Central memory CD8-positive, alpha-beta T cell (primary cell): ENCODE measurements around the gene R3HDML.
"Not testable (repeated sequence)": the region's sequence is repeated elsewhere in the genome, so short reads cannot be mapped to it uniquely, and the experiment has no call there.

Experiments used
- ATAC-seq: fragments of 150-1000 bp; cut with Tn5 transposase; replicated peaks from 2 replicates; pipeline ENCODE4 v1.10.0; 2022; ENCODE audit warnings: mild to moderate bottlenecking, moderate FRiP score, moderate number of reproducible peaks; ENCODE audit not compliant: poor library complexity, severe bottlenecking; ENCODE audit errors: extremely low read depth
- DNase-seq, 2 donors: peaks; one replicate each; pipeline ENCODE4 v3.0.0; 2021; ENCODE audit warnings: low spot score in 2 of 2
- H3K27ac Mint-ChIP-seq: one replicate; pipeline ENCODE4 v1.8.0; 2022; ENCODE audit warnings: low read depth, mild to moderate bottlenecking, moderate library complexity, mixed read lengths
- H3K27me3 Mint-ChIP-seq: one replicate; pipeline ENCODE4 v1.8.0; 2022; ENCODE audit warnings: mixed read lengths
- H3K36me3 Mint-ChIP-seq: one replicate; pipeline ENCODE4 v1.8.0; 2022; ENCODE audit warnings: mild to moderate bottlenecking, moderate library complexity, mixed read lengths; ENCODE audit not compliant: insufficient read depth
- H3K4me1 Mint-ChIP-seq: one replicate; pipeline ENCODE4 v1.8.0; 2022; ENCODE audit warnings: mixed read lengths
- H3K4me3 Mint-ChIP-seq: one replicate; pipeline ENCODE4 v1.8.0; 2022; ENCODE audit warnings: mild to moderate bottlenecking, moderate library complexity, mixed read lengths
- H3K9me3 Mint-ChIP-seq: one replicate; pipeline ENCODE4 v1.8.0; 2022; ENCODE audit warnings: mixed read lengths

R3HDML gene

GRCh38 chr20:44336725-44337380 is at the start of gene R3HDML:
Gene R3HDML (plus strand): TSS chr20:44337043. CDS start chr20:44337158, 115 bp downstream.
- no peaks in the 10 kb centered on the region for H3K9me3 Mint-ChIP-seq
- no peaks in the 10 kb centered on the region for H3K4me1 Mint-ChIP-seq
- DNase-seq, result no peak
- H3K4me3 Mint-ChIP-seq, result no peak within 1 kb of the TSS
- no peak within 1 kb of the TSS for H3K27ac Mint-ChIP-seq
- ATAC-seq, result no peak
- H3K36me3 Mint-ChIP-seq, result no peaks in the 10 kb centered on the region
- peaks cover 39% of the 10 kb centered on the region for H3K27me3 Mint-ChIP-seq

- Mint-ChIP-seq H3K27ac (no peak overlapping the region), H3K27me3 (no peaks in the 10 kb centered on the region), H3K36me3 (peaks cover 6% of the 10 kb centered on the region), H3K4me1 (peaks cover 5% of the 10 kb centered on the region), H3K4me3 (no peak overlapping the region), H3K9me3 (no peaks in the 10 kb centered on the region)
- ATAC-seq (no peak), DNase-seq (no peak)
Observed at GRCh38 chr20:44287272-44288097, 49.4 kb upstream of the R3HDML start.

- peaks cover 6% of the 10 kb centered on the region for H3K36me3 Mint-ChIP-seq
- no peaks in the 10 kb centered on the region for H3K9me3 Mint-ChIP-seq
- DNase-seq (no peak), ATAC-seq (no peak)
- H3K27me3 Mint-ChIP-seq, result no peaks in the 10 kb centered on the region
- H3K27ac Mint-ChIP-seq, result no peak overlapping the region
- H3K4me3 Mint-ChIP-seq, result no peak overlapping the region
- H3K4me1 Mint-ChIP-seq, result peaks cover 5% of the 10 kb centered on the region
Observed at GRCh38 chr20:44288252-44288651, 48.6 kb upstream of the R3HDML start.

- Mint-ChIP-seq H3K27ac (no peak overlapping the region), H3K4me3 (no peak overlapping the region), H3K36me3 (peaks cover 5% of the 10 kb centered on the region), H3K27me3 (no peaks in the 10 kb centered on the region), H3K4me1 (no peaks in the 10 kb centered on the region), H3K9me3 (no peaks in the 10 kb centered on the region)
- DNase-seq (no peak), ATAC-seq (no peak)
Observed at GRCh38 chr20:44291754-44292153, 45.1 kb upstream of the R3HDML start.

- DNase-seq, result no peak
- H3K4me1 Mint-ChIP-seq, result no peaks in the 10 kb centered on the region
- no peak for ATAC-seq
- no peak overlapping the region for H3K27ac Mint-ChIP-seq
- H3K4me3 Mint-ChIP-seq, result no peak overlapping the region
- peaks cover 5% of the 10 kb centered on the region for H3K36me3 Mint-ChIP-seq
- no peaks in the 10 kb centered on the region for H3K27me3 Mint-ChIP-seq
- no peaks in the 10 kb centered on the region for H3K9me3 Mint-ChIP-seq
Observed at GRCh38 chr20:44296011-44296410, 40.8 kb upstream of the R3HDML start.

GRCh38 chr20:44297721-44298120 is 39.1 kb upstream of the R3HDML start:
- no peaks in the 10 kb centered on the region for H3K27me3 Mint-ChIP-seq
- no peak overlapping the region for H3K27ac Mint-ChIP-seq
- H3K4me1 Mint-ChIP-seq, result no peaks in the 10 kb centered on the region
- no peak for DNase-seq
- H3K4me3 Mint-ChIP-seq, result no peak overlapping the region
- peaks cover 5% of the 10 kb centered on the region for H3K36me3 Mint-ChIP-seq
- no peak for ATAC-seq
- no peaks in the 10 kb centered on the region for H3K9me3 Mint-ChIP-seq

GRCh38 chr20:44299011-44299535 is 37.8 kb upstream of the R3HDML start:
- not testable (repeated sequence) for H3K4me3 Mint-ChIP-seq, DNase-seq, H3K4me1 Mint-ChIP-seq, ATAC-seq, H3K27me3 Mint-ChIP-seq, H3K9me3 Mint-ChIP-seq, H3K27ac Mint-ChIP-seq, H3K36me3 Mint-ChIP-seq

- no peak for DNase-seq
- Mint-ChIP-seq H3K27me3 (no peaks in the 10 kb centered on the region), H3K9me3 (no peaks in the 10 kb centered on the region), H3K4me1 (peaks cover 4% of the 10 kb centered on the region), H3K4me3 (no peak overlapping the region), H3K27ac (no peak overlapping the region), H3K36me3 (peaks cover 8% of the 10 kb centered on the region)
- ATAC-seq, result no peak
Observed at GRCh38 chr20:44301285-44301684, 35.6 kb upstream of the R3HDML start.

GRCh38 chr20:44302026-44302669 is 34.7 kb upstream of the R3HDML start:
- no peaks in the 10 kb centered on the region for H3K9me3 Mint-ChIP-seq

GRCh38 chr20:44302736-44303135 is 34.1 kb upstream of the R3HDML start:
- H3K9me3 Mint-ChIP-seq, result no peaks in the 10 kb centered on the region
- no peak overlapping the region for H3K27ac Mint-ChIP-seq
- ATAC-seq, result no peak
- no peak overlapping the region for H3K4me3 Mint-ChIP-seq
- no peak for DNase-seq
- H3K27me3 Mint-ChIP-seq, result no peaks in the 10 kb centered on the region
- peaks cover 8% of the 10 kb centered on the region for H3K36me3 Mint-ChIP-seq
- peaks cover 11% of the 10 kb centered on the region for H3K4me1 Mint-ChIP-seq

More at GRCh38 chr20:44302026-44302669, 34.7 kb upstream of the R3HDML start:
- no peaks in the 10 kb centered on the region for H3K27me3 Mint-ChIP-seq
- ATAC-seq (no peak), DNase-seq (no peak)
- peaks cover 8% of the 10 kb centered on the region for H3K36me3 Mint-ChIP-seq
- peaks cover 10% of the 10 kb centered on the region for H3K4me1 Mint-ChIP-seq
- no peak overlapping the region for H3K4me3 Mint-ChIP-seq
- H3K27ac Mint-ChIP-seq, result no peak overlapping the region

GRCh38 chr20:44304383-44304782 is 32.5 kb upstream of the R3HDML start:
- Mint-ChIP-seq H3K36me3 (peaks cover 8% of the 10 kb centered on the region), H3K27ac (no peak overlapping the region), H3K9me3 (no peaks in the 10 kb centered on the region), H3K4me1 (peaks cover 13% of the 10 kb centered on the region), H3K27me3 (no peaks in the 10 kb centered on the region), H3K4me3 (no peak overlapping the region)
- ATAC-seq (no peak), DNase-seq (no peak)

GRCh38 chr20:44306927-44307326 is 29.9 kb upstream of the R3HDML start:
- Mint-ChIP-seq H3K4me1 (peaks cover 34% of the 10 kb centered on the region), H3K9me3 (no peaks in the 10 kb centered on the region), H3K27ac (no peak overlapping the region), H3K36me3 (peaks cover 19% of the 10 kb centered on the region), H3K4me3 (no peak overlapping the region), H3K27me3 (no peaks in the 10 kb centered on the region)
- no peak for DNase-seq
- no peak for ATAC-seq
